Measurements from ENCODE around the gene TMCO6. TPM values are rescaled to one million over a fixed set of nuclear protein-coding genes. Genes with fewer than 3 reads are reported as not detected.

Gene TMCO6
- total and polyA plus RNA-seq, 2 of the 8 experiments (the other 6 are each of a cell fraction or from before 2014, with no cell fraction given) = 29.0 to 40.9 TPM

- Histone ChIP-seq H3K4me1 (replicated peaks in 1 of 4; ENCODE audit: control insufficient read depth in 3 of 4, insufficient read depth in 4 of 4, low read length in 3 of 4) (no peaks in the 10 kb centered on the region; a peak in 1 of 7 replicates), H3K27ac (ENCODE audit: low read depth, low read length) (no peak within 1 kb of the TSS)
- TF ChIP-seq SP1 (IDR thresholded peaks at IDR 0.05; ENCODE audit: low read depth, low read length) (no peak), CREB1 (IDR thresholded peaks at IDR 0.05) (peak; percentile 70), SP4 (IDR thresholded peaks at IDR 0.05; ENCODE audit: low read length) (no peak), JUND (IDR thresholded peaks at IDR 0.05; ENCODE audit: low read length) (no peak), CTBP2 (IDR thresholded peaks at IDR 0.05; ENCODE audit: borderline replicate concordance, insufficient read depth, insufficient read length, low read length) (peak; percentile 55), GTF2F1 (IDR thresholded peaks at IDR 0.05; ENCODE audit: borderline replicate concordance, low read depth, low read length) (peak; percentile 92), SIRT6 (IDR thresholded peaks at IDR 0.05; ENCODE audit: low read length) (peak; percentile 80), RAD21 (IDR thresholded peaks at IDR 0.05 in 1 of 2, conservative IDR thresholded peaks at IDR 0.05 in 1 of 2; ENCODE audit: low read depth in 2 of 2, low read length in 2 of 2) (no peak), SIN3A (conservative IDR thresholded peaks at IDR 0.05 in 1 of 2, IDR thresholded peaks at IDR 0.05 in 1 of 2; ENCODE audit: low read depth in 1 of 2, low read length in 2 of 2) (peak; percentile 78 to 79; a peak in 2 of 4 replicates), EGR1 (IDR thresholded peaks at IDR 0.05; ENCODE audit: borderline replicate concordance, low read depth, low read length) (peak; percentile 99), PHF8 (conservative IDR thresholded peaks at IDR 0.05; ENCODE audit: low read depth, low read length) (no peak; the same call in 1 of the 2 replicates)
Observed at GRCh38 chr5:140664359-140665119, 25.3 kb downstream of the TMCO6 start, which contains the start of gene WDR55. TSS of gene WDR55 (plus strand) at chr5:140664904. CDS start at chr5:140664913, 9 bp downstream.

More at GRCh38 chr5:140664359-140665119, 25.3 kb downstream of the TMCO6 start, which contains the start of gene WDR55:
- Histone ChIP-seq H2BK5ac (ENCODE audit: low read depth, low read length) (peak within 1 kb of the TSS; percentile 61; the same call in 1 of the 2 replicates), H3K27me3 (replicated peaks in 1 of 4; ENCODE audit: control insufficient read depth in 3 of 4, extremely low read depth in 1 of 4, insufficient read depth in 3 of 4, low read length in 3 of 4) (no peaks in the 10 kb centered on the region), H2AFZ (ENCODE audit: low read length) (peak within 1 kb of the TSS; percentile 98), H3K14ac (ENCODE audit: insufficient read length) (no peak within 1 kb of the TSS), H2BK15ac (ENCODE audit: low read length) (no peak within 1 kb of the TSS), H3K79me2 (ENCODE audit: control insufficient read depth in 1 of 2, insufficient read depth in 2 of 2, low read length in 2 of 2) (peaks cover 0 to 19% of the 10 kb centered on the region in 2 experiments; a peak in 2 of 4 replicates), H4K91ac (replicated peaks; ENCODE audit: insufficient read length, low read length) (peak within 1 kb of the TSS; percentile 64), H2BK12ac (ENCODE audit: low read depth, low read length) (no peak within 1 kb of the TSS), H2AK5ac (ENCODE audit: low read depth, low read length) (no peak within 1 kb of the TSS), H3K4ac (replicated peaks; ENCODE audit: insufficient read length, low read depth, low read length) (peak within 1 kb of the TSS; percentile 40), H2BK20ac (ENCODE audit: low read length) (peak within 1 kb of the TSS; percentile 72; the same call in 1 of the 2 replicates), H3K79me1 (ENCODE audit: low read depth, low read length) (peaks cover 3% of the 10 kb centered on the region; the same call in 1 of the 2 replicates), H3K56ac (replicated peaks; ENCODE audit: insufficient read length, low read depth, low read length) (peak within 1 kb of the TSS; percentile 71), H3K36me3 (ENCODE audit: control insufficient read depth in 2 of 4, insufficient read depth in 4 of 4, low read length in 3 of 4) (peaks cover 11 to 50% (median 34%) of the 10 kb centered on the region in 4 experiments), H3K23me2 (ENCODE audit: low read depth, low read length) (peaks cover 6% of the 10 kb centered on the region), H2BK120ac (replicated peaks; ENCODE audit: low read depth, low read length) (no peak within 1 kb of the TSS), H3K18ac (ENCODE audit: extremely low read depth, low read length) (peak within 1 kb of the TSS; percentile 65; the same call in 1 of the 2 replicates), H3K23ac (ENCODE audit: insufficient read length) (no peak within 1 kb of the TSS), H3K4me3 (ENCODE audit: extremely low read depth in 1 of 4, insufficient read depth in 2 of 4, low read depth in 3 of 4, low read length in 4 of 4) (peak within 1 kb of the TSS; percentile 82 to 98 (median 94)), H3K9me3 (ENCODE audit: insufficient read depth in 2 of 2, low read depth in 1 of 2, low read length in 1 of 2) (no peaks in the 10 kb centered on the region), H4K5ac (ENCODE audit: insufficient read length, low read depth, low read length) (peak within 1 kb of the TSS; percentile 62), H3K9ac (replicated peaks in 1 of 4; ENCODE audit: extremely low read depth in 1 of 4, low read depth in 3 of 4, low read length in 3 of 4) (peak within 1 kb of the TSS in 3 of 4 experiments; percentile 35 to 74 (median 49); a peak in 6 of 7 replicates), H4K20me1 (replicated peaks in 1 of 2; ENCODE audit: control insufficient read depth in 1 of 2, insufficient read depth in 2 of 2, low read length in 2 of 2) (peaks cover 0 to 2% of the 10 kb centered on the region in 2 experiments), H4K8ac (ENCODE audit: extremely low read depth, insufficient read depth, low read length) (peak within 1 kb of the TSS; percentile 89), H3K4me2 (ENCODE audit: insufficient read depth in 1 of 2, low read depth in 2 of 2, low read length in 2 of 2) (peak within 1 kb of the TSS; percentile 92 to 93)
- 2% methylated on average over 52 of the region's 54 CpGs; no CpG with 5 or more reads in 1 of the 2 experiments for WGBS, 2 experiments (ENCODE audit: extremely low coverage in 1 of 2, insufficient coverage in 1 of 2, insufficient read length in 1 of 2, insufficient replicate concordance in 2 of 2, low coverage in 1 of 2, low lambda C conversion rate in 2 of 2, missing lambda C conversion rate in 1 of 2)
- DNase-seq (ENCODE audit: low read depth in 1 of 2, low spot score in 2 of 2) (peak; percentile 79 to 94), FAIRE-seq (no peak)
- ChIA-PET POLR2A (ENCODE audit: partially characterized antibody) (interaction anchor here (0.7 to 9.9 kb wide), 11 partner anchors 9 to 318 kb away, joined by 3 to 87 read pairs (median 6); partner anchors contain the start of genes DND1, EIF4EBP3, HARS1 and HARS2), CTCF (ENCODE audit: partially characterized antibody) (interaction anchor here (0.8 to 2.1 kb wide), 4 partner anchors 10 to 56 kb away, joined by 3 to 4 read pairs (median 3); partner anchors contain the start of genes IK and NDUFA2)

Measured in H1 (cell line).